ENCODE measurements around the gene C12orf43.

DNA sequence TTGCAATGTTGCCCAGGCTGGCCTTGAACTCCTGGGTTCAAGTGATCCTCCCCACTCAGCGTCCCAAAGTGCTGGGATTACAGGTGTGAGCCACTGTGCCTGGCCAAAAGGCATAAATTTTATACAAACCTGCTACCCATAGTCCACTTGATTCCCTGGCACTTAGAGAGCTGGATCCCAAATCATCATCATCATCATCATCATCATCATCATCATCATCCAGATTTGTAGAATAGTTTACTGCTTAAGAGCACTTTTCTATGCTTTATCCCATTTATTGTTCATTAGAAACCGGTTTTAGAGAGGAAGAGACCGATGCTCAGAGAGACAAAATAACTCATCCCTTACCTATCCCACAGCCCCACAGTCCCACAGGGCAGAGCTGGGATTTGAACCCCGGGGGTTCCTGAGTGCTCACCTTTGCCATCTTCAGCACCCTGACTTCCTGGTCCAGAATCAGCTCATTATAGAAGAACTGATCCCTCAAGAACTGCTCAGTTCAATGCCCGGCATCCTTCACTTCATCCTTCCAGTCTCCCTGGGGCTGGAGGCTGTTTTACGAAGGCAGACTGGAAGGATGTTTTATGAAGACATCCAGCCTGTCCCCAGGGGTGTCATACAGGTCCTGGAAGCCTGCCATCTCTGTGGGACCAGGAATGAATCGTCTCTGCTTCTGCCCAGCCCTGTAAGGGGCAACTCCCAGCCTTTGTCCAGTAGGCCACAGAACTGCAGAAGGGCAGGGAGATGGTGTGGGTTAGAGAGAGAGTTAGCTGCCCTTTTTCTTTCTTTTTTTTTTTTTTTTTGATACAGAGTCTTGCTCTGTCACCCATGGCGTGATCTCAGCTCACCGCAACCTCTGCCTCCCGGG is 43.0 kb upstream of the C12orf43 start:
- TF ChIP-seq, protein P1, sequence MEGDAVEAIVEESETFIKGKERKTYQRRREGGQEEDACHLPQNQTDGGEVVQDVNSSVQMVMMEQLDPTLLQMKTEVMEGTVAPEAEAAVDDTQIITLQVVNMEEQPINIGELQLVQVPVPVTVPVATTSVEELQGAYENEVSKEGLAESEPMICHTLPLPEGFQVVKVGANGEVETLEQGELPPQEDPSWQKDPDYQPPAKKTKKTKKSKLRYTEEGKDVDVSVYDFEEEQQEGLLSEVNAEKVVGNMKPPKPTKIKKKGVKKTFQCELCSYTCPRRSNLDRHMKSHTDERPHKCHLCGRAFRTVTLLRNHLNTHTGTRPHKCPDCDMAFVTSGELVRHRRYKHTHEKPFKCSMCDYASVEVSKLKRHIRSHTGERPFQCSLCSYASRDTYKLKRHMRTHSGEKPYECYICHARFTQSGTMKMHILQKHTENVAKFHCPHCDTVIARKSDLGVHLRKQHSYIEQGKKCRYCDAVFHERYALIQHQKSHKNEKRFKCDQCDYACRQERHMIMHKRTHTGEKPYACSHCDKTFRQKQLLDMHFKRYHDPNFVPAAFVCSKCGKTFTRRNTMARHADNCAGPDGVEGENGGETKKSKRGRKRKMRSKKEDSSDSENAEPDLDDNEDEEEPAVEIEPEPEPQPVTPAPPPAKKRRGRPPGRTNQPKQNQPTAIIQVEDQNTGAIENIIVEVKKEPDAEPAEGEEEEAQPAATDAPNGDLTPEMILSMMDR (IDR thresholded peaks at IDR 0.05; ENCODE audit: low read depth, low read length, missing input control) = no peak
- TF ChIP-seq, protein P2, sequence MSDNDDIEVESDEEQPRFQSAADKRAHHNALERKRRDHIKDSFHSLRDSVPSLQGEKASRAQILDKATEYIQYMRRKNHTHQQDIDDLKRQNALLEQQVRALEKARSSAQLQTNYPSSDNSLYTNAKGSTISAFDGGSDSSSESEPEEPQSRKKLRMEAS (IDR thresholded peaks at IDR 0.05) = no peak
- no peak for TF ChIP-seq TAF1 (conservative IDR thresholded peaks at IDR 0.05)
